PC-9 (cell line): Measurements from ENCODE around the gene ERCC2.

ENCODE experiments used
- CTCF ChIP-seq: fragments of 200-600 bp; sonication (generic); conservative IDR thresholded peaks from 2 replicates; pipeline ENCODE4 v1.6.1; 2017; ENCODE audit warnings: mixed run types, antibody characterized with exemption, mild to moderate bottlenecking, moderate library complexity
- EZH2 ChIP-seq: fragments of 200-600 bp; sonication (generic); IDR thresholded peaks from 2 replicates; pipeline ENCODE4 v1.8.0; 2017; ENCODE audit warnings: antibody characterized with exemption, low read depth

DNA sequence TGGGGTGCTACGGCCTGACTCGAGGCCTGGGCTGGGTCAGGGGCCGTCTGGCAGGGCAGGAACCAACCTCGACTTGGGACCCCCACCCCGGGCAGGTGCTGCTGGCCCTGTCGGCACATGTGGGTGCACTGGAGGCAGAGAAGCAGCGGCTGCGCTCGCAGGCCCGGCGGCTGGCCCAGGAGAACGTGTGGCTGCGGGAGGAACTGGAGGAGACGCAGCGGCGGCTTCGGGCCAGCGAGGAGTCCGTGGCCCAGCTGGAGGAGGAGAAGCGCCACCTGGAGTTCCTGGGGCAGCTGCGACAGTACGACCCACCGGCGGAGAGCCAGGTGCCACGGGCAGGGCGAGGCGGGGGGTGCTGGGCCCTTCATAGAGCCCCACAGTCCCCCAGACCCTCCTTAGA is 23.9 kb downstream of the ERCC2 start:
- no peak for TF ChIP-seq CTCF
- no peak for TF ChIP-seq EZH2
